Measurements from ENCODE around the gene HTT. TPM values are rescaled to one million over a fixed set of nuclear protein-coding genes. Genes with fewer than 3 reads are reported as not detected.

The HTT gene
- total RNA-seq, 4 donors from 2014 or later = 31.1 to 48.6 (median 43.0) TPM

GRCh38 chr4:3041192-3042142 is 33.0 kb upstream of the HTT start:
- peaks cover 13% of the 10 kb centered on the region for H3K27me3 ChIP-seq
- peaks cover 0 to 40% (median 5%) of the 10 kb centered on the region in 3 donors for H3K4me1 ChIP-seq
- WGBS, 2 donors (ENCODE audit: low coverage in 1 of 2) = no CpG with 5 or more reads among the region's 57 CpGs
- ATAC-seq = peak; percentile 64
- H3K4me3 ChIP-seq = peak overlapping the region; percentile 43 to 49
- H3K9me3 ChIP-seq = no peaks in the 10 kb centered on the region
- TF ChIP-seq, protein P1, sequence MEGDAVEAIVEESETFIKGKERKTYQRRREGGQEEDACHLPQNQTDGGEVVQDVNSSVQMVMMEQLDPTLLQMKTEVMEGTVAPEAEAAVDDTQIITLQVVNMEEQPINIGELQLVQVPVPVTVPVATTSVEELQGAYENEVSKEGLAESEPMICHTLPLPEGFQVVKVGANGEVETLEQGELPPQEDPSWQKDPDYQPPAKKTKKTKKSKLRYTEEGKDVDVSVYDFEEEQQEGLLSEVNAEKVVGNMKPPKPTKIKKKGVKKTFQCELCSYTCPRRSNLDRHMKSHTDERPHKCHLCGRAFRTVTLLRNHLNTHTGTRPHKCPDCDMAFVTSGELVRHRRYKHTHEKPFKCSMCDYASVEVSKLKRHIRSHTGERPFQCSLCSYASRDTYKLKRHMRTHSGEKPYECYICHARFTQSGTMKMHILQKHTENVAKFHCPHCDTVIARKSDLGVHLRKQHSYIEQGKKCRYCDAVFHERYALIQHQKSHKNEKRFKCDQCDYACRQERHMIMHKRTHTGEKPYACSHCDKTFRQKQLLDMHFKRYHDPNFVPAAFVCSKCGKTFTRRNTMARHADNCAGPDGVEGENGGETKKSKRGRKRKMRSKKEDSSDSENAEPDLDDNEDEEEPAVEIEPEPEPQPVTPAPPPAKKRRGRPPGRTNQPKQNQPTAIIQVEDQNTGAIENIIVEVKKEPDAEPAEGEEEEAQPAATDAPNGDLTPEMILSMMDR (IDR thresholded peaks at IDR 0.05) = no peak
- no peak for TF ChIP-seq POLR2AphosphoS5 (IDR thresholded peaks at IDR 0.05)
- no peak for TF ChIP-seq EP300 (IDR thresholded peaks at IDR 0.05)
- no peaks in the 10 kb centered on the region for H3K36me3 ChIP-seq
- H3K27ac ChIP-seq = peak overlapping the region in 3 of 4 donors; percentile 48 to 73 (median 67)

GRCh38 chr4:3042226-3042625 is 32.3 kb upstream of the HTT start:
- Histone ChIP-seq H3K36me3 (no peaks in the 10 kb centered on the region), H3K4me1 (peaks cover 0 to 37% (median 5%) of the 10 kb centered on the region in 3 donors), H3K27ac (peak overlapping the region in 3 of 4 donors; percentile 48 to 73 (median 67)), H3K9me3 (no peaks in the 10 kb centered on the region), H3K4me3 (peak overlapping the region; percentile 43 to 49), H3K27me3 (peaks cover 13% of the 10 kb centered on the region)
- TF ChIP-seq, protein P1 (IDR thresholded peaks at IDR 0.05) = no peak
- TF ChIP-seq EP300 (IDR thresholded peaks at IDR 0.05) = no peak
- no peak for TF ChIP-seq POLR2AphosphoS5 (IDR thresholded peaks at IDR 0.05)
- no peak for TF ChIP-seq POLR2A (IDR thresholded peaks at IDR 0.05)
- ATAC-seq = no peak
- WGBS, 2 donors (ENCODE audit: low coverage in 1 of 2) = 48 to 67% methylated on average over 2 to 9 of the region's 10 CpGs

- TF ChIP-seq POLR2AphosphoS5 (IDR thresholded peaks at IDR 0.05) (no peak), POLR2A (IDR thresholded peaks at IDR 0.05) (no peak), EP300 (IDR thresholded peaks at IDR 0.05) (no peak)
- TF ChIP-seq, protein P1 (IDR thresholded peaks at IDR 0.05) = no peak
- no peak overlapping the region for H3K27ac ChIP-seq
- H3K27me3 ChIP-seq = peaks cover 13% of the 10 kb centered on the region
- H3K4me1 ChIP-seq = peaks cover 0 to 32% (median 5%) of the 10 kb centered on the region in 3 donors
- H3K36me3 ChIP-seq = no peaks in the 10 kb centered on the region
- H3K9me3 ChIP-seq = no peaks in the 10 kb centered on the region
- H3K4me3 ChIP-seq = no peak overlapping the region
- no peak for ATAC-seq
- WGBS, 2 donors (ENCODE audit: low coverage in 1 of 2) = 87 to 97% methylated on average over 5 to 11 of the region's 11 CpGs
Measured at GRCh38 chr4:3043282-3044020, 31.0 kb upstream of the HTT start.

DNA sequence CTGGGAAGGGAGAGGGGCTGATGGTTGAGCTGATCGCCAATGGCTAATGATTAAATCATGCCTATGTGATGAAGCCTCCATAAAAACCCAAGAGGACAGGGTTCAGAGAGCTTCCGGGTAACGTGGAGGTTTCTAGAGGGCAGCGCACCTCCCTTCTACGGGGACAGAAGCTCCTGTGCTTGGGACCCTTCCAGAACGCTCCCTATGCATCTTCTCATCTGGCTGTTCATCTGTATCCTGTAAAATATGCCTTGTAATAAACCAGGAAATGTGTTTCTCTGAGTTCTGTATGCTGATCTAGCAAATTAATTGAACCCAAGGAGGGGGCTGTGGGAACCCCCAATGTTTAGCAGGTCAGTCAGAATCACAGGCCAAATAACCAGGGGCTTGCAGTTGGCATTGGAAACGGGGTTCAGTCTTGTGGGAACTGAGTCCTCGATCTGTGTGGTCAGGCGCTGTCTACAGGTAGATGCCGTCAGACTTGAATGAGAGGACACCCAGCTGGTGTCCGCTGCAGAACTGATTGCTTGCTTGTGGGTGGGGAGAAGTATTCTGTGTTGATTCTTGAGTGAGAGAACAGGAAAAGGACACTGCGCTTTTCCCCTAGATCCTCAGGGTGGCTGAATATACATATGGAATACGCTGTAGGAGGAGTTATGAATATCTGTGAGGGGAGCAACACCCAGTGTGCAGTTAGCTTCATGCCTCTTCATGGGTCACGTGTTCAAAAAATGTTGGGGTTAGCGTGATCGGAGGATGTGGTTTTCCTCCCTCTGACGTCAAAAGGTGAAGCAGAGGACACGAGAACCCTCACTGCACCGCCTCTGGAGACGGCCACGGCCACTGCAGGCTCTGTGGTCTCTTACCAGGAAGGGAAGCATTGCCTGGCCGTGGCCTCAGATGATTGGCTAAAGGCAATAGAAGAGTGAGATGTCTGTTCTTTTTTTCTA is 29.3 kb upstream of the HTT start:
- no peaks in the 10 kb centered on the region for H3K9me3 ChIP-seq
- no peak for TF ChIP-seq POLR2AphosphoS5 (IDR thresholded peaks at IDR 0.05)
- TF ChIP-seq, protein P1 (IDR thresholded peaks at IDR 0.05) = no peak
- TF ChIP-seq POLR2A (IDR thresholded peaks at IDR 0.05) = no peak
- TF ChIP-seq EP300 (IDR thresholded peaks at IDR 0.05) = no peak
- WGBS, 2 donors (ENCODE audit: low coverage in 1 of 2) = 57 to 81% methylated on average over 14 to 16 of the region's 22 CpGs
- no peak overlapping the region for H3K4me3 ChIP-seq
- peaks cover 13% of the 10 kb centered on the region for H3K27me3 ChIP-seq
- no peak overlapping the region for H3K27ac ChIP-seq
- peak; percentile 55 for ATAC-seq
- H3K36me3 ChIP-seq = no peaks in the 10 kb centered on the region
- H3K4me1 ChIP-seq = peaks cover 0 to 27% (median 5%) of the 10 kb centered on the region in 3 donors
